CD4-positive, alpha-beta T cell (primary cell): ENCODE measurements around the gene CSRP1. TPM values are rescaled to one million over a fixed set of nuclear protein-coding genes. Genes with fewer than 3 reads are reported as not detected.
A peak's percentile ranks its signal among the peaks of the same experiment; 100 is the strongest.

ENCODE experiments used
- ATAC-seq: fragments of 200-7000 bp; cut with Tn5 transposase; one replicate; pipeline ENCODE4 v1.10.0; 2022; ENCODE audit warnings: mild to moderate bottlenecking; ENCODE audit not compliant: poor library complexity
- CTCF ChIA-PET: fragments of 350-600 bp; sonication (Branson Sonifier 250); formaldehyde crosslinking; loops from one replicate; lab custom pipeline; 2021; ENCODE audit warnings: antibody characterized with exemption, inconsistent platforms; lab: Charles Lee
- POLR2A ChIA-PET: fragments of 350-600 bp; sonication (Branson Sonifier 250); formaldehyde crosslinking; loops from one replicate; lab custom pipeline; 2021; ENCODE audit warnings: antibody characterized with exemption, inconsistent platforms; lab: Charles Lee
- DNase-seq, 14 experiments: peaks; one replicate each; pipeline ENCODE4 v3.0.0-alpha.2; 2013 to 2020; ENCODE audit warnings: mixed read lengths in 2 of 14
- H3K27ac ChIP-seq, 2 donors: one replicate each; pipeline versions ENCODE4 v1.5.1 to v1.7.0; 2013; ENCODE audit warnings: low read length in 2 of 2, low read depth in 1 of 2, mild to moderate bottlenecking in 1 of 2
- H3K27me3 ChIP-seq, 2 experiments: 1 replicate in 1 of 2; 2 replicates in 1 of 2; pipeline versions ENCODE4 v1.6.1 to v1.7.0; 2013; ENCODE audit warnings: low read length in 2 of 2, control low read depth in 1 of 2, mild to moderate bottlenecking in 1 of 2, moderate library complexity in 1 of 2; ENCODE audit not compliant: insufficient read depth in 2 of 2, control insufficient read depth in 1 of 2
- H3K36me3 ChIP-seq: one replicate; pipeline ENCODE4 v1.6.1; 2013; ENCODE audit warnings: low read length, control low read depth; ENCODE audit not compliant: insufficient read depth
- H3K4me1 ChIP-seq: one replicate; pipeline ENCODE4 v1.6.1; 2013; ENCODE audit warnings: low read length, control low read depth; ENCODE audit not compliant: insufficient read depth
- H3K4me3 ChIP-seq: one replicate; pipeline ENCODE4 v1.5.1; 2013; ENCODE audit warnings: mild to moderate bottlenecking, low read length, moderate library complexity
- H3K9me3 ChIP-seq, 2 experiments: 1 replicate in 1 of 2; 2 replicates in 1 of 2; pipeline versions ENCODE4 v1.6.1 to v1.7.0; 2013; ENCODE audit warnings: low read length in 2 of 2, mild to moderate bottlenecking in 2 of 2, control low read depth in 1 of 2, moderate library complexity in 1 of 2; ENCODE audit not compliant: control insufficient read depth in 1 of 2, insufficient read depth in 1 of 2
- H3K27ac Mint-ChIP-seq: one replicate; pipeline ENCODE4 v1.8.0; 2020; ENCODE audit warnings: mixed read lengths
- H3K27me3 Mint-ChIP-seq: one replicate; pipeline ENCODE4 v1.8.0; 2021; ENCODE audit warnings: mixed read lengths
- H3K36me3 Mint-ChIP-seq: one replicate; pipeline ENCODE4 v1.8.0; 2021; ENCODE audit warnings: low read depth, mixed read lengths
- H3K4me1 Mint-ChIP-seq: one replicate; pipeline ENCODE4 v1.8.0; 2021; ENCODE audit warnings: low read depth, mixed read lengths
- H3K4me3 Mint-ChIP-seq: one replicate; pipeline ENCODE4 v1.8.0; 2020; ENCODE audit warnings: mild to moderate bottlenecking, mixed read lengths
- H3K9me3 Mint-ChIP-seq: one replicate; pipeline ENCODE4 v1.8.0; 2020; ENCODE audit warnings: mixed read lengths
- intact Hi-C, 2 experiments: fragments of 100-400 bp; cut with DNase I in 1 of 2; cut with micrococcal nuclease in 1 of 2; formaldehyde crosslinking; loops; one replicate each; pipeline versions ENCODE4 v1.15.1 to v1.9.0; 2023 to 2025; cut with DNase I, micrococcal nuclease
- total RNA-seq, 174 experiments: library from RNA in 2 of 174; stranded (reverse) in 2 of 174; gene quantifications; one replicate each; pipeline ENCODE4 v1.2.3 and lab custom pipeline; 2021 to 2026
- TF ChIP-seq, protein P1 (sequence below): fragments of 200-600 bp; IDR thresholded peaks from one replicate; pipeline ENCODE4 v1.8.0; 2022; ENCODE audit warnings: antibody characterized with exemption, mild to moderate bottlenecking

Gene CSRP1
- total RNA-seq, 2 experiments from 2014 or later: 34.8 to 39.9 TPM

DNA sequence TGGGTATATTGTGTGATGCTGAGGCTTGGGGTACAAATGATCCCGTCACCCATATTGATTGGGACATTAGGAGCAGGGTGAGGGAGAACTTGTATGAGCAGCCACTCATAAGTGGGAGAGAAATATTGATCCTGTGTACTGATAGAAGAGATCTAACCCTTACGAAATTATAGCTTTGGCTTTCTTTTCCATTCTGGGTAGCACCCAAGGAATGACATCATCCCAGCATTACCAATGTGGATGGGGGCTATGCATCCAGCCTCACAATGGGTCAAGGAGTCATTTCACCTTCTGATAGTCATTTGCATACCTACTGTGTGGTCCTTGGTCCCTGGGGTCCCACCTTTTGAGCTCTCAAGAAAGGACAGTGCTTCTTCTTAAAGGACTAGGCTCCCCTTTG lies 30.1 kb upstream of the CSRP1 start:
- Mint-ChIP-seq H3K9me3 (no peaks in the 10 kb centered on the region), H3K4me3 (peak overlapping the region; percentile 28), H3K27ac (no peak overlapping the region), H3K4me1 (peaks cover 29% of the 10 kb centered on the region), H3K36me3 (peaks cover 9% of the 10 kb centered on the region), H3K27me3 (peaks cover 72% of the 10 kb centered on the region)
- H3K27me3 ChIP-seq: peaks cover 40 to 46% of the 10 kb centered on the region in 2 experiments
- peaks cover 22% of the 10 kb centered on the region for H3K4me1 ChIP-seq
- ATAC-seq (no peak), DNase-seq (no peak)
- intact Hi-C loops: no loop called here
- no peak overlapping the region for H3K27ac ChIP-seq
- ChIA-PET POLR2A (interaction anchor here (0.6 kb wide), 1 partner anchor 83 kb away, joined by 3 read pairs; no protein-coding TSS in a partner anchor), CTCF (no interaction called here)
- no peaks in the 10 kb centered on the region for H3K9me3 ChIP-seq
- no peak overlapping the region for H3K4me3 ChIP-seq
- peaks cover 4% of the 10 kb centered on the region for H3K36me3 ChIP-seq
- TF ChIP-seq, protein P1, sequence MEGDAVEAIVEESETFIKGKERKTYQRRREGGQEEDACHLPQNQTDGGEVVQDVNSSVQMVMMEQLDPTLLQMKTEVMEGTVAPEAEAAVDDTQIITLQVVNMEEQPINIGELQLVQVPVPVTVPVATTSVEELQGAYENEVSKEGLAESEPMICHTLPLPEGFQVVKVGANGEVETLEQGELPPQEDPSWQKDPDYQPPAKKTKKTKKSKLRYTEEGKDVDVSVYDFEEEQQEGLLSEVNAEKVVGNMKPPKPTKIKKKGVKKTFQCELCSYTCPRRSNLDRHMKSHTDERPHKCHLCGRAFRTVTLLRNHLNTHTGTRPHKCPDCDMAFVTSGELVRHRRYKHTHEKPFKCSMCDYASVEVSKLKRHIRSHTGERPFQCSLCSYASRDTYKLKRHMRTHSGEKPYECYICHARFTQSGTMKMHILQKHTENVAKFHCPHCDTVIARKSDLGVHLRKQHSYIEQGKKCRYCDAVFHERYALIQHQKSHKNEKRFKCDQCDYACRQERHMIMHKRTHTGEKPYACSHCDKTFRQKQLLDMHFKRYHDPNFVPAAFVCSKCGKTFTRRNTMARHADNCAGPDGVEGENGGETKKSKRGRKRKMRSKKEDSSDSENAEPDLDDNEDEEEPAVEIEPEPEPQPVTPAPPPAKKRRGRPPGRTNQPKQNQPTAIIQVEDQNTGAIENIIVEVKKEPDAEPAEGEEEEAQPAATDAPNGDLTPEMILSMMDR: no peak

DNA sequence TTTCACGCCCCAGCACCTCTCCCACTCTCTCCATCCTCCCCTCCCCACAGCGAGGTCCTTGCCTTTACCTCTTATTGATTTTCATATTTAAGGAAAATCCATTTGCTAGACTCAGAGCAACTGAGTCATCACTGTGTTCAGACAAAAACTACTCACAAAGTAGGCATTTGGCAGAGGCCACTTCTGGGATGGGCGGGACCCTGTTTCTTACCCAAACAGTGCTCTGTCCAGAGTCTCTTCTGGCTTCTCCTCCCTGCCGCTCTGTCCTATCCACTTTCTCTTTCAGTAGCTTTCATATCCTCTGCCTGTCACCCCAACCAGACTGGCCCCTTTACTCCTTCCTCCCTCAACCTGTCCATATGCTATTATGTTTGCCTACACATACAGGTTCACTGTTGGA lies 29.6 kb upstream of the CSRP1 start:
- Mint-ChIP-seq H3K4me1 (peaks cover 29% of the 10 kb centered on the region), H3K36me3 (peaks cover 9% of the 10 kb centered on the region), H3K4me3 (no peak overlapping the region), H3K27ac (no peak overlapping the region), H3K27me3 (peaks cover 67% of the 10 kb centered on the region), H3K9me3 (no peaks in the 10 kb centered on the region)
- Histone ChIP-seq H3K36me3 (peaks cover 5% of the 10 kb centered on the region), H3K27ac (no peak overlapping the region), H3K4me1 (peaks cover 22% of the 10 kb centered on the region), H3K27me3 (peaks cover 40 to 46% of the 10 kb centered on the region in 2 experiments), H3K9me3 (no peaks in the 10 kb centered on the region), H3K4me3 (no peak overlapping the region)
- ATAC-seq (no peak), DNase-seq (no peak)
- CTCF ChIA-PET: no interaction called here
- TF ChIP-seq, protein P1: no peak
- POLR2A ChIA-PET: no interaction called here
- intact Hi-C loops: no loop called here

DNA sequence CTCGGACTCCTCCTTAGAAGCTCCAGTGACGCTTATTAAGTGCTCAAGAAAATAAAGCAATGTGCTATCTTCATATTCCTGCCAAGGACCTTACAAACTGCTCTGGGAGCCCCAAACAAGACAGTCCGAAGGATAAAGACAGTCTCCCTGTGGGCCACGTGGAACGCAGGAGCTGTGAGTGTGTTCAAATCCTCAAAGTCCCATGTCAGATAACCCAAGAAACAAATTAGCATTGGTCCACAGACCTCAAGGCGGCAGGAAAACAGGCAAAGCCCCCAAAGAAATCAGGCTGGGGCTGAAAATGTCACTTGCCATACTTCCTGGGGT lies 29.0 kb upstream of the CSRP1 start:
- ATAC-seq (no peak), DNase-seq (no peak)
- peaks cover 25% of the 10 kb centered on the region for H3K4me1 Mint-ChIP-seq
- ChIA-PET CTCF (no interaction called here), POLR2A (no interaction called here)
- H3K27ac Mint-ChIP-seq: no peak overlapping the region
- Histone ChIP-seq H3K36me3 (peaks cover 5% of the 10 kb centered on the region), H3K4me3 (no peak overlapping the region), H3K27me3 (peaks cover 40 to 46% of the 10 kb centered on the region in 2 experiments), H3K4me1 (peaks cover 22% of the 10 kb centered on the region), H3K9me3 (no peaks in the 10 kb centered on the region), H3K27ac (no peak overlapping the region)
- H3K36me3 Mint-ChIP-seq: peaks cover 14% of the 10 kb centered on the region
- peaks cover 60% of the 10 kb centered on the region for H3K27me3 Mint-ChIP-seq
- intact Hi-C loops: no loop called here
- H3K4me3 Mint-ChIP-seq: no peak overlapping the region
- no peaks in the 10 kb centered on the region for H3K9me3 Mint-ChIP-seq
- TF ChIP-seq, protein P1: no peak
